Neural progenitor cell (in vitro differentiated cells): ENCODE results near the gene MAP4K3. TPM values are rescaled to one million over a fixed set of nuclear protein-coding genes. Genes with fewer than 3 reads are reported as not detected.

Experiments used
- DNase-seq: peaks from one replicate; pipeline ENCODE4 v3.0.0-alpha.2; 2016; ENCODE audit warnings: low spot score
- H2AFZ ChIP-seq: fragments of 200-600 bp; sonication (generic); replicated peaks from 2 replicates; pipeline ENCODE4 v1.6.1; 2016; ENCODE audit warnings: antibody characterized with exemption
- H3F3A ChIP-seq: fragments of 200-600 bp; sonication (generic); 2 replicates; pipeline ENCODE4 v1.6.1; 2016; ENCODE audit warnings: antibody characterized with exemption, low read depth
- H3K27ac ChIP-seq: fragments of 200-600 bp; sonication (generic); 2 replicates; pipeline ENCODE4 v1.5.1; 2016; ENCODE audit warnings: mild to moderate bottlenecking
- H3K27me3 ChIP-seq: fragments of 200-600 bp; sonication (generic); 2 replicates; pipeline ENCODE4 v1.6.1; 2016; ENCODE audit warnings: mild to moderate bottlenecking, moderate library complexity
- H3K36me3 ChIP-seq: fragments of 200-600 bp; sonication (generic); 2 replicates; pipeline ENCODE4 v1.5.1; 2016
- H3K4me1 ChIP-seq: fragments of 200-600 bp; sonication (generic); 2 replicates; pipeline ENCODE4 v1.6.1; 2016; ENCODE audit warnings: mixed run types
- H3K4me2 ChIP-seq: fragments of 200-600 bp; sonication (generic); 2 replicates; pipeline ENCODE4 v1.6.1; 2016
- H3K4me3 ChIP-seq: fragments of 200-600 bp; sonication (generic); 2 replicates; pipeline ENCODE4 v1.5.1; 2016
- H3K79me2 ChIP-seq: fragments of 200-600 bp; sonication (generic); 2 replicates; pipeline ENCODE4 v1.6.1; 2016; ENCODE audit warnings: low read depth
- H3K9ac ChIP-seq: fragments of 200-600 bp; sonication (generic); 2 replicates; pipeline ENCODE4 v1.6.1; 2016
- H3K9me3 ChIP-seq: fragments of 200-600 bp; sonication (generic); 2 replicates; pipeline ENCODE4 v1.5.1; 2016; ENCODE audit warnings: low read depth
- H4K20me1 ChIP-seq: fragments of 200-600 bp; sonication (generic); 2 replicates; pipeline ENCODE4 v1.6.1; 2016; ENCODE audit warnings: low read depth
- H3K27ac Mint-ChIP-seq: 3 replicates; pipeline ENCODE4 v1.8.0; 2021; ENCODE audit warnings: mixed read lengths
- H3K27me3 Mint-ChIP-seq: 2 replicates; pipeline ENCODE4 v1.8.0; 2022; ENCODE audit warnings: low read depth, mild to moderate bottlenecking, inconsistent platforms, moderate library complexity, mixed read lengths; ENCODE audit not compliant: insufficient read depth
- H3K36me3 Mint-ChIP-seq: 3 replicates; pipeline ENCODE4 v1.8.0; 2021; ENCODE audit warnings: mixed read lengths
- H3K4me1 Mint-ChIP-seq: 3 replicates; pipeline ENCODE4 v1.8.0; 2021; ENCODE audit warnings: mixed read lengths
- H3K4me3 Mint-ChIP-seq: 3 replicates; pipeline ENCODE4 v1.8.0; 2021; ENCODE audit warnings: mild to moderate bottlenecking, moderate library complexity, mixed read lengths
- H3K9me3 Mint-ChIP-seq: 3 replicates; pipeline ENCODE4 v1.8.0; 2020; ENCODE audit warnings: mixed read lengths
- EZH2 ChIP-seq: fragments of 200-600 bp; sonication (generic); IDR thresholded peaks from 2 replicates; pipeline ENCODE4 v1.6.1; 2017; ENCODE audit warnings: antibody characterized with exemption, mild to moderate bottlenecking, moderate library complexity
- EZH2phosphoT487 ChIP-seq: fragments of 200-600 bp; sonication (generic); IDR thresholded peaks from 2 replicates; pipeline ENCODE4 v1.6.1; 2017; ENCODE audit warnings: antibody characterized with exemption
- total RNA-seq: library from RNA; depleted of rRNA; stranded (reverse); fragments of >200 nt; gene quantifications from 2 replicates; pipeline ENCODE4 v1.2.3, GENCODE V29; 2015; ENCODE audit warnings: low replicate concordance
- TF ChIP-seq, protein P1 (sequence below): fragments of 200-600 bp; sonication (generic); IDR thresholded peaks from 2 replicates; pipeline ENCODE4 v1.5.1; 2017; ENCODE audit warnings: antibody characterized with exemption, mild to moderate bottlenecking

MAP4K3 gene
- total RNA-seq, 1 donor from 2014 or later = 79.5 TPM

- Histone ChIP-seq H3K27me3 (no peaks in the 10 kb centered on the region), H2AFZ (no peak overlapping the region), H3K79me2 (peaks cover 16% of the 10 kb centered on the region), H3F3A (no peaks in the 10 kb centered on the region), H3K4me2 (no peak overlapping the region), H3K4me3 (no peak overlapping the region), H4K20me1 (no peaks in the 10 kb centered on the region), H3K9ac (no peak overlapping the region), H3K27ac (no peak overlapping the region), H3K36me3 (no peaks in the 10 kb centered on the region), H3K4me1 (peaks cover 12% of the 10 kb centered on the region), H3K9me3 (no peaks in the 10 kb centered on the region)
- no peak overlapping the region for H3K4me3 Mint-ChIP-seq
- H3K4me1 Mint-ChIP-seq = peaks cover 5% of the 10 kb centered on the region
- H3K27me3 Mint-ChIP-seq = no peaks in the 10 kb centered on the region
- no peak for DNase-seq
- TF ChIP-seq EZH2phosphoT487 (no peak), EZH2 (no peak)
- TF ChIP-seq, protein P1, sequence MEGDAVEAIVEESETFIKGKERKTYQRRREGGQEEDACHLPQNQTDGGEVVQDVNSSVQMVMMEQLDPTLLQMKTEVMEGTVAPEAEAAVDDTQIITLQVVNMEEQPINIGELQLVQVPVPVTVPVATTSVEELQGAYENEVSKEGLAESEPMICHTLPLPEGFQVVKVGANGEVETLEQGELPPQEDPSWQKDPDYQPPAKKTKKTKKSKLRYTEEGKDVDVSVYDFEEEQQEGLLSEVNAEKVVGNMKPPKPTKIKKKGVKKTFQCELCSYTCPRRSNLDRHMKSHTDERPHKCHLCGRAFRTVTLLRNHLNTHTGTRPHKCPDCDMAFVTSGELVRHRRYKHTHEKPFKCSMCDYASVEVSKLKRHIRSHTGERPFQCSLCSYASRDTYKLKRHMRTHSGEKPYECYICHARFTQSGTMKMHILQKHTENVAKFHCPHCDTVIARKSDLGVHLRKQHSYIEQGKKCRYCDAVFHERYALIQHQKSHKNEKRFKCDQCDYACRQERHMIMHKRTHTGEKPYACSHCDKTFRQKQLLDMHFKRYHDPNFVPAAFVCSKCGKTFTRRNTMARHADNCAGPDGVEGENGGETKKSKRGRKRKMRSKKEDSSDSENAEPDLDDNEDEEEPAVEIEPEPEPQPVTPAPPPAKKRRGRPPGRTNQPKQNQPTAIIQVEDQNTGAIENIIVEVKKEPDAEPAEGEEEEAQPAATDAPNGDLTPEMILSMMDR = no peak
- no peak overlapping the region for H3K27ac Mint-ChIP-seq
- H3K9me3 Mint-ChIP-seq = no peaks in the 10 kb centered on the region
- peaks cover 18% of the 10 kb centered on the region for H3K36me3 Mint-ChIP-seq
Observed at GRCh38 chr2:39335930-39336329, 101.2 kb downstream of the MAP4K3 start.

DNA sequence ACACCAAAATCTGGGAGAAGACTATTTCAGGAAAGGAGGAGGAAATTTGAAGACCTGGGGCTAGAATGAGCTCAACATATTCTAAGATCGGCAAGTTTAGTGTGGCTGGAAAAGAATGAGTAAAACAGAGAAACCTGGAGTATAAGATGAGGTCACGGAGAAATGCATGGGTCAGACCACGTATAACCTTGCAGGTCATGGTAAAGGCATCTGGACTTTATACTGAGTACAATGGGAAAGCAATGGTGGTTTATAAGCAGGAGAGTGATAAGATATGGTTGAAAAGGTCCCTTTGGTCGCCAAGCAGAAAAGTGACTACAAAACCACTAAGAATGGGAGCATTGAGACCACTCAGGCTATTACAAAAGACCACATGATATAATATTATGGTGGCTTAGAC lies 102.1 kb downstream of the MAP4K3 start:
- Mint-ChIP-seq H3K27me3 (no peaks in the 10 kb centered on the region), H3K4me1 (peaks cover 5% of the 10 kb centered on the region)

DNA sequence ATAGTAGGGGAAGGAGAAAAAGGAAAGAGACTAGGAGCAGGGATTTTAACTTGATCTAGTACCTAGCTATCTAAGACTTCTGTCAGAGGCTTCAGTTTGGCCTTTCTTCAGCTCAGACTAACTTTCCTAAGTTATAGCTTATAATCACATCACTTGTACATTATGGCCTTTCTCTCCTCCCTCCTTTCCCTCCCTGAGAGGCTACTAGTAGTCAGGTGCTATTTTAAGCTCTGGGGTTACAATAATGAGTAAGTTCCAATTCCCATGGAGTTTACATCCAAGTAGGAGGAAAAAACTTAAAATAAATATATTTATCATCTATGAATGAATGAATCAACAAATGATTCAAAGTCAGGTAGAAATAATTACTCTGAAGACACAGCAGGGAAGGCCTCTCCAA lies 102.6 kb downstream of the MAP4K3 start:
- Histone ChIP-seq H3K9me3 (no peaks in the 10 kb centered on the region), H4K20me1 (no peaks in the 10 kb centered on the region), H3K4me2 (no peak overlapping the region), H3K4me3 (no peak overlapping the region), H2AFZ (no peak overlapping the region), H3K79me2 (peaks cover 2% of the 10 kb centered on the region), H3K4me1 (peaks cover 6% of the 10 kb centered on the region), H3K27me3 (no peaks in the 10 kb centered on the region), H3K36me3 (no peaks in the 10 kb centered on the region), H3F3A (no peaks in the 10 kb centered on the region), H3K9ac (no peak overlapping the region), H3K27ac (no peak overlapping the region)
- H3K4me3 Mint-ChIP-seq = no peak overlapping the region
- H3K27me3 Mint-ChIP-seq = no peaks in the 10 kb centered on the region
- TF ChIP-seq EZH2phosphoT487 = no peak
- TF ChIP-seq, protein P1 = no peak
- no peak for TF ChIP-seq EZH2
- H3K36me3 Mint-ChIP-seq = peaks cover 17% of the 10 kb centered on the region
- H3K4me1 Mint-ChIP-seq = peaks cover 5% of the 10 kb centered on the region
- no peaks in the 10 kb centered on the region for H3K9me3 Mint-ChIP-seq
- no peak overlapping the region for H3K27ac Mint-ChIP-seq
- no peak for DNase-seq

More for the DNA sequence above, 102.1 kb downstream of the MAP4K3 start:
- H3K27ac ChIP-seq = no peak overlapping the region
- no peak overlapping the region for H2AFZ ChIP-seq
- Mint-ChIP-seq H3K9me3 (no peaks in the 10 kb centered on the region), H3K27ac (no peak overlapping the region), H3K36me3 (peaks cover 17% of the 10 kb centered on the region), H3K4me3 (no peak overlapping the region)
- DNase-seq = no peak
- no peaks in the 10 kb centered on the region for H3K27me3 ChIP-seq
- no peak overlapping the region for H3K4me3 ChIP-seq
- H3K4me1 ChIP-seq = peaks cover 11% of the 10 kb centered on the region
- no peaks in the 10 kb centered on the region for H3K36me3 ChIP-seq
- no peaks in the 10 kb centered on the region for H3K9me3 ChIP-seq
- no peak overlapping the region for H3K9ac ChIP-seq
- no peaks in the 10 kb centered on the region for H3F3A ChIP-seq
- TF ChIP-seq EZH2 (no peak), EZH2phosphoT487 (no peak)
- TF ChIP-seq, protein P1 = no peak
- no peak overlapping the region for H3K4me2 ChIP-seq
- no peaks in the 10 kb centered on the region for H4K20me1 ChIP-seq
- H3K79me2 ChIP-seq = peaks cover 7% of the 10 kb centered on the region
